Left lung (tissue), 10 donors: ENCODE results near the gene HPCAL4. TPM values are rescaled to one million over a fixed set of nuclear protein-coding genes. Genes with fewer than 3 reads are reported as not detected.

ENCODE experiments used
- ATAC-seq: fragments of 200-7000 bp; cut with Tn5 transposase; one replicate; pipeline ENCODE4 v1.9.1; 2020; ENCODE audit warnings: moderate library complexity
- DNase-seq, 4 donors: peaks; one replicate each; pipeline ENCODE4 v3.0.0-alpha.2; 2013 to 2020
- H3K27ac ChIP-seq, 2 donors: fragments of 200-600 bp; sonication (generic) in 1 of 2; one replicate each; pipeline versions ENCODE4 v1.5.0 to v1.8.0; 2020 to 2021
- H3K27me3 ChIP-seq, 2 donors: fragments of 200-600 bp; sonication (generic) in 1 of 2; one replicate each; pipeline versions ENCODE4 v1.5.0 to v1.8.0; 2020 to 2021
- H3K36me3 ChIP-seq, 2 donors: fragments of 200-600 bp; sonication (generic) in 1 of 2; one replicate each; pipeline versions ENCODE4 v1.5.0 to v1.8.0; 2020 to 2021
- H3K4me1 ChIP-seq, 2 donors: fragments of 200-600 bp; one replicate each; pipeline ENCODE4 v1.8.0; 2021
- H3K4me3 ChIP-seq, 2 donors: fragments of 200-600 bp; sonication (generic) in 1 of 2; one replicate each; pipeline versions ENCODE4 v1.5.0 to v1.8.0; 2020 to 2021; ENCODE audit warnings: mild to moderate bottlenecking in 1 of 2
- H3K9me3 ChIP-seq, 2 donors: fragments of 200-600 bp; sonication (generic) in 1 of 2; one replicate each; pipeline versions ENCODE4 v1.5.0 to v1.8.0; 2020 to 2021
- CTCF ChIP-seq, 2 donors: fragments of 200-600 bp; sonication (generic) in 1 of 2; IDR thresholded peaks; one replicate each; pipeline versions ENCODE4 v1.5.0 to v1.8.0; 2021; ENCODE audit warnings: antibody characterized with exemption in 2 of 2
- intact Hi-C, 2 donors: fragments of 100-400 bp; cut with DNase I; formaldehyde crosslinking; loops; one replicate each; pipeline versions ENCODE4 v1.11.2 to v1.14.2; 2022
- polyA plus RNA-seq, 6 donors: library from polyadenylated mRNA; unstranded; fragments of 120-200 nt; gene quantifications; one replicate each; pipeline ENCODE4 v1.2.1, GENCODE V29; 2013; ENCODE audit not compliant: insufficient read length in 6 of 6
- total RNA-seq, 2 donors: library from RNA; stranded (reverse); fragmentation: NEBNext Ultra II Directional; extraction: Animal tissue kit (Norgen Biotek cat#: 25700); gene quantifications; one replicate each; pipeline ENCODE4 v1.2.1, GENCODE V29; 2021
- donor health status: DM: no; HTN: yes; CAD: no.
- donor health status: DM: no; HTN: no; CAD: no.

HPCAL4 gene
- total and polyA plus RNA-seq, 8 donors, result 0.04 to 1.9 (median 0.14) TPM

- intact Hi-C loops, result no loop called here
- TF ChIP-seq CTCF (IDR thresholded peaks at IDR 0.05), result no peak
- no peak for DNase-seq
- no peak overlapping the region for H3K27ac ChIP-seq
- no peak overlapping the region for H3K4me3 ChIP-seq
- peaks cover 7% of the 10 kb centered on the region in 2 donors for H3K4me1 ChIP-seq
- ATAC-seq, result no peak
- H3K9me3 ChIP-seq, result no peaks in the 10 kb centered on the region
- peaks cover 21 to 28% of the 10 kb centered on the region in 2 donors for H3K27me3 ChIP-seq
- no peaks in the 10 kb centered on the region for H3K36me3 ChIP-seq
These were observed 16.0 kb downstream of the HPCAL4 start for GRCh38 chr1:39675220-39675619.

GRCh38 chr1:39673215-39673614, 18.0 kb downstream of the HPCAL4 start:
- Histone ChIP-seq H3K4me3 (no peak overlapping the region), H3K27me3 (peaks cover 22 to 32% of the 10 kb centered on the region in 2 donors), H3K27ac (no peak overlapping the region), H3K4me1 (peaks cover 7% of the 10 kb centered on the region in 2 donors), H3K36me3 (no peaks in the 10 kb centered on the region), H3K9me3 (no peaks in the 10 kb centered on the region)
- intact Hi-C loops, result no loop called here
- DNase-seq (no peak), ATAC-seq (peak; percentile 51)
- no peak for TF ChIP-seq CTCF (IDR thresholded peaks at IDR 0.05)

- Histone ChIP-seq H3K4me3 (no peak overlapping the region), H3K9me3 (no peaks in the 10 kb centered on the region), H3K36me3 (no peaks in the 10 kb centered on the region), H3K27ac (no peak overlapping the region), H3K27me3 (peaks cover 22 to 32% of the 10 kb centered on the region in 2 donors), H3K4me1 (peaks cover 7% of the 10 kb centered on the region in 2 donors)
- ATAC-seq (peak; percentile 11), DNase-seq (no peak)
- intact Hi-C loops, result no loop called here
- TF ChIP-seq CTCF (IDR thresholded peaks at IDR 0.05), result no peak
These were observed 18.7 kb downstream of the HPCAL4 start for GRCh38 chr1:39672551-39672947.

GRCh38 chr1:39671793-39672550, 19.3 kb downstream of the HPCAL4 start, which contains the start of gene NT5C1A:
NT5C1A (minus strand) TSS chr1:39672107; CDS start chr1:39672038, 69 bp downstream.
- Histone ChIP-seq H3K36me3 (no peaks in the 10 kb centered on the region), H3K27me3 (peaks cover 22 to 32% of the 10 kb centered on the region in 2 donors), H3K9me3 (no peaks in the 10 kb centered on the region), H3K4me3 (peak within 1 kb of the TSS; percentile 19 to 27), H3K4me1 (peaks cover 7% of the 10 kb centered on the region in 2 donors), H3K27ac (no peak within 1 kb of the TSS)
- TF ChIP-seq CTCF (IDR thresholded peaks at IDR 0.05), result no peak
- intact Hi-C loops, result no loop called here
- peak; percentile 81 for ATAC-seq
- DNase-seq, result peak in 1 of 4 donors; percentile 43

GRCh38 chr1:39671433-39671792, 19.8 kb downstream of the HPCAL4 start:
- H3K36me3 ChIP-seq, result no peaks in the 10 kb centered on the region
- DNase-seq, result peak in 1 of 4 donors; percentile 40
- H3K27ac ChIP-seq, result no peak overlapping the region
- no peaks in the 10 kb centered on the region for H3K9me3 ChIP-seq
- H3K4me1 ChIP-seq, result peaks cover 7% of the 10 kb centered on the region in 2 donors
- H3K4me3 ChIP-seq, result peak overlapping the region; percentile 19 to 27
- H3K27me3 ChIP-seq, result peaks cover 22 to 32% of the 10 kb centered on the region in 2 donors
- ATAC-seq, result peak; percentile 54
- TF ChIP-seq CTCF (IDR thresholded peaks at IDR 0.05), result no peak
- intact Hi-C loops, result no loop called here
